HepG2 (cell line): ENCODE results near the gene TICAM2. TPM values are rescaled to one million over a fixed set of nuclear protein-coding genes. Genes with fewer than 3 reads are reported as not detected.

Source experiments
- ATAC-seq: fragments of 200-7000 bp; cut with Tn5 transposase; 3 replicates; pipeline ENCODE4 v1.9.1; 2020; ENCODE audit warnings: mild to moderate bottlenecking, moderate library complexity
- BruUV-seq: library from RNA; stranded (reverse); fragments of 400-500 nt; replicated peaks from 2 replicates; lab custom pipeline; 2021; lab: Mats Ljungman, UMichigan
- CTCF ChIA-PET: fragments of 300-600 bp; formaldehyde crosslinking; extraction: SDS; loops from one replicate; lab custom pipeline; 2021; ENCODE audit warnings: low total read pairs, inconsistent platforms, low intra/inter-chr PET ratio; lab: Yijun Ruan, JAX
- POLR2A ChIA-PET: fragments of 350-600 bp; sonication (Branson Sonifier 250); formaldehyde crosslinking; loops from one replicate; lab custom pipeline; 2020; ENCODE audit warnings: antibody characterized with exemption, inconsistent platforms; lab: Yijun Ruan, JAX
- DNase-seq: peaks from one replicate; pipeline ENCODE4 v3.0.0-alpha.2; 2015; ENCODE audit warnings: low spot score
- FAIRE-seq: peaks from 3 replicates; lab custom pipeline; 2011; peaks lifted over from hg19 to GRCh38; lab: Jason Lieb, UNC
- H2AFZ ChIP-seq: one replicate; pipeline ENCODE4 v1.6.1; 2011; ENCODE audit warnings: low read length, inconsistent platforms
- H3K27ac ChIP-seq: fragments of 300-600 bp; 3 replicates; pipeline ENCODE4 v1.8.0; 2011; ENCODE audit warnings: mixed run types, mild to moderate bottlenecking, mixed read lengths, low read length, inconsistent platforms; ENCODE audit not compliant: insufficient read depth; ENCODE audit errors: extremely low read length
- H3K27me3 ChIP-seq, 2 experiments: fragments of 200-600 bp in 1 of 2; 2 replicates in 1 of 2; 3 replicates in 1 of 2; pipeline versions ENCODE4 v1.6.0 to v1.8.0; 2011; ENCODE audit warnings: low read length in 2 of 2, mild to moderate bottlenecking in 2 of 2, moderate library complexity in 2 of 2, inconsistent platforms in 1 of 2; ENCODE audit not compliant: insufficient read depth in 2 of 2, control insufficient read depth in 1 of 2
- H3K36me3 ChIP-seq, 2 experiments: fragments of 200-600 bp in 1 of 2; replicated peaks in 1 of 2; 2 replicates in 1 of 2; 3 replicates in 1 of 2; pipeline versions ENCODE4 v1.5.1 to v1.8.0; 2011; ENCODE audit warnings: low read length in 2 of 2, inconsistent platforms in 1 of 2; ENCODE audit not compliant: insufficient read depth in 2 of 2, control insufficient read depth in 1 of 2
- H3K4me1 ChIP-seq: 2 replicates; pipeline ENCODE4 v1.5.1; 2012; ENCODE audit warnings: low read length, inconsistent platforms; ENCODE audit not compliant: insufficient read depth
- H3K4me2 ChIP-seq: 2 replicates; pipeline ENCODE4 v1.6.0; 2011; ENCODE audit warnings: low read depth, low read length, inconsistent platforms
- H3K4me3 ChIP-seq, 3 experiments: fragments of 200-600 bp in 1 of 3; sonication (generic), shearing (Covaris generic) in 1 of 3; replicated peaks in 1 of 3; 2 replicates each; pipeline ENCODE4 v1.5.1; 2011 to 2016; ENCODE audit warnings: low read length in 3 of 3, inconsistent platforms in 2 of 3, low read depth in 2 of 3, mild to moderate bottlenecking in 2 of 3, control low read depth in 1 of 3, mixed read lengths in 1 of 3; ENCODE audit not compliant: insufficient read depth in 1 of 3
- H3K79me2 ChIP-seq: one replicate; pipeline ENCODE4 v1.6.1; 2011; ENCODE audit warnings: low read length, inconsistent platforms; ENCODE audit not compliant: insufficient read depth
- H3K9ac ChIP-seq: 2 replicates; pipeline ENCODE4 v1.6.0; 2011; ENCODE audit warnings: mild to moderate bottlenecking, low read depth, low read length, inconsistent platforms; ENCODE audit not compliant: insufficient read depth
- H3K9me3 ChIP-seq: 2 replicates; pipeline ENCODE4 v1.5.1; 2012; ENCODE audit warnings: mild to moderate bottlenecking, low read length
- H4K20me1 ChIP-seq: 2 replicates; pipeline ENCODE4 v1.6.0; 2011; ENCODE audit warnings: inconsistent platforms, mild to moderate bottlenecking, low read length, moderate library complexity; ENCODE audit not compliant: insufficient read depth
- GPBP1L1 ChIP-seq: sonication (generic); formaldehyde crosslinking; IDR thresholded peaks from 2 replicates; pipeline ENCODE4 v1.5.0; 2020; ENCODE audit warnings: mild to moderate bottlenecking, missing genetic modification reagents
- TBX3 ChIP-seq: fragments of 450-650 bp; IDR thresholded peaks from 2 replicates; pipeline ENCODE4 v1.6.1; 2017; ENCODE audit warnings: antibody characterized with exemption, mild to moderate bottlenecking, inconsistent platforms, borderline replicate concordance
- ZNF710 ChIP-seq: sonication (generic); formaldehyde crosslinking; IDR thresholded peaks from 2 replicates; pipeline ENCODE4 v1.5.0; 2020; ENCODE audit warnings: mild to moderate bottlenecking, missing genetic modification reagents, borderline replicate concordance
- ZNF850 ChIP-seq: sonication (generic); formaldehyde crosslinking; conservative IDR thresholded peaks from 2 replicates; pipeline ENCODE4 v1.9.0; 2021; ENCODE audit warnings: mild to moderate bottlenecking, missing genetic modification reagents
- ZNF878 ChIP-seq: sonication (generic); formaldehyde crosslinking; IDR thresholded peaks from 2 replicates; pipeline ENCODE4 v1.8.1; 2023; ENCODE audit warnings: mild to moderate bottlenecking, missing genetic modification reagents, moderate library complexity
- WGBS: methylation state at CpG from one replicate; pipeline ENCODE4 v1.1.6; 2017; ENCODE audit warnings: low lambda C conversion rate; 5-methylcytosine and 5-hydroxymethylcytosine counted together
- in situ Hi-C: cut with HindIII; loops from 2 replicates; pipeline ENCODE4 v1.10.0; 2017; ENCODE audit warnings: low pct_unique_long_range_greater_than_20kb; ENCODE audit not compliant: extremely low pct_ligation_motif_present
- intact Hi-C: fragments of 100-400 bp; cut with micrococcal nuclease; formaldehyde crosslinking; loops from one replicate; pipeline ENCODE4 v1.10.0; 2022; ENCODE audit not compliant: unreplicated experiment
- polyA plus RNA-seq, 8 experiments: library from polyadenylated mRNA; depleted of rRNA in 3 of 8; stranded (reverse) in 7 of 8; unstranded in 1 of 8; fragments of >200 nt; fragmentation: Illumina TruSeq in 4 of 8; extraction: Trizol in 4 of 8; gene quantifications; 2 replicates each; pipeline versions ENCODE4 v1.2.1 to v1.2.3, GENCODE V29; 2011 to 2016; ENCODE audit warnings: low read depth in 4 of 8, missing spikeins in 1 of 8, mixed read lengths in 1 of 8; ENCODE audit not compliant: insufficient read depth in 1 of 8
- total RNA-seq, 5 experiments: library from RNA; depleted of rRNA; stranded (reverse); fragments of >200 nt; fragmentation: Illumina TruSeq; extraction: Trizol; gene quantifications; 2 replicates each; pipeline ENCODE4 v1.2.3, GENCODE V29; 2016; ENCODE audit warnings: low read depth in 1 of 5
- TF ChIP-seq, protein P1 (sequence below): sonication (generic); formaldehyde crosslinking; IDR thresholded peaks from 2 replicates; pipeline ENCODE4 v1.4.0; 2020; ENCODE audit warnings: missing genetic modification reagents

The TICAM2 gene
- total and polyA plus RNA-seq, 2 of the 13 experiments (the other 11 are each of a cell fraction or from before 2014, with no cell fraction given): 0.04 TPM; not detected in 1

GRCh38 chr5:115579216-115579615, 23.1 kb downstream of the TICAM2 start:
- POLR2A ChIA-PET: no interaction called here
- Histone ChIP-seq H4K20me1 (no peaks in the 10 kb centered on the region), H3K4me1 (no peaks in the 10 kb centered on the region), H3K79me2 (no peaks in the 10 kb centered on the region), H3K27ac (no peak overlapping the region), H3K9me3 (no peaks in the 10 kb centered on the region), H3K4me3 (no peak overlapping the region), H3K27me3 (peaks cover 0 to 3% of the 10 kb centered on the region in 2 experiments; a peak in 2 of 5 replicates), H3K4me2 (no peak overlapping the region), H3K9ac (no peak overlapping the region), H2AFZ (no peak overlapping the region), H3K36me3 (no peaks in the 10 kb centered on the region)
- FAIRE-seq (no peak), ATAC-seq (no peak), DNase-seq (no peak)
- TF ChIP-seq TBX3: no peak
- TF ChIP-seq ZNF878 (CRISPR knock-in tag): no peak
- no peak for TF ChIP-seq ZNF710 (CRISPR knock-in tag)
- TF ChIP-seq, protein P1, sequence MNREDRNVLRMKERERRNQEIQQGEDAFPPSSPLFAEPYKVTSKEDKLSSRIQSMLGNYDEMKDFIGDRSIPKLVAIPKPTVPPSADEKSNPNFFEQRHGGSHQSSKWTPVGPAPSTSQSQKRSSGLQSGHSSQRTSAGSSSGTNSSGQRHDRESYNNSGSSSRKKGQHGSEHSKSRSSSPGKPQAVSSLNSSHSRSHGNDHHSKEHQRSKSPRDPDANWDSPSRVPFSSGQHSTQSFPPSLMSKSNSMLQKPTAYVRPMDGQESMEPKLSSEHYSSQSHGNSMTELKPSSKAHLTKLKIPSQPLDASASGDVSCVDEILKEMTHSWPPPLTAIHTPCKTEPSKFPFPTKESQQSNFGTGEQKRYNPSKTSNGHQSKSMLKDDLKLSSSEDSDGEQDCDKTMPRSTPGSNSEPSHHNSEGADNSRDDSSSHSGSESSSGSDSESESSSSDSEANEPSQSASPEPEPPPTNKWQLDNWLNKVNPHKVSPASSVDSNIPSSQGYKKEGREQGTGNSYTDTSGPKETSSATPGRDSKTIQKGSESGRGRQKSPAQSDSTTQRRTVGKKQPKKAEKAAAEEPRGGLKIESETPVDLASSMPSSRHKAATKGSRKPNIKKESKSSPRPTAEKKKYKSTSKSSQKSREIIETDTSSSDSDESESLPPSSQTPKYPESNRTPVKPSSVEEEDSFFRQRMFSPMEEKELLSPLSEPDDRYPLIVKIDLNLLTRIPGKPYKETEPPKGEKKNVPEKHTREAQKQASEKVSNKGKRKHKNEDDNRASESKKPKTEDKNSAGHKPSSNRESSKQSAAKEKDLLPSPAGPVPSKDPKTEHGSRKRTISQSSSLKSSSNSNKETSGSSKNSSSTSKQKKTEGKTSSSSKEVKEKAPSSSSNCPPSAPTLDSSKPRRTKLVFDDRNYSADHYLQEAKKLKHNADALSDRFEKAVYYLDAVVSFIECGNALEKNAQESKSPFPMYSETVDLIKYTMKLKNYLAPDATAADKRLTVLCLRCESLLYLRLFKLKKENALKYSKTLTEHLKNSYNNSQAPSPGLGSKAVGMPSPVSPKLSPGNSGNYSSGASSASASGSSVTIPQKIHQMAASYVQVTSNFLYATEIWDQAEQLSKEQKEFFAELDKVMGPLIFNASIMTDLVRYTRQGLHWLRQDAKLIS (CRISPR knock-in tag): no peak
- TF ChIP-seq GPBP1L1 (CRISPR knock-in tag): no peak
- no peak for TF ChIP-seq ZNF850 (CRISPR knock-in tag)
- in situ Hi-C loops (no loop called here), intact Hi-C loops (no loop called here)
- BruUV-seq: no TSS peak
- WGBS: under 1% methylated on average over 3 of the region's 3 CpGs
- CTCF ChIA-PET: no interaction called here
